HL-60 (cell line): Measurements from ENCODE around the gene CARD18.

Experiments
- GABPA ChIP-seq: IDR thresholded peaks from 2 replicates; pipeline ENCODE4 v1.6.1; 2012; ENCODE audit warnings: low read depth
- POLR2AphosphoS5 ChIP-seq: IDR thresholded peaks from 2 replicates; pipeline ENCODE4 v1.6.1; 2012; ENCODE audit warnings: low read depth
- TF ChIP-seq, protein P1 (sequence below): IDR thresholded peaks from one replicate; pipeline ENCODE4 v1.5.1; 2011; ENCODE audit warnings: low read length, control low read depth, inconsistent platforms; ENCODE audit not compliant: insufficient read depth

- TF ChIP-seq, protein P1, sequence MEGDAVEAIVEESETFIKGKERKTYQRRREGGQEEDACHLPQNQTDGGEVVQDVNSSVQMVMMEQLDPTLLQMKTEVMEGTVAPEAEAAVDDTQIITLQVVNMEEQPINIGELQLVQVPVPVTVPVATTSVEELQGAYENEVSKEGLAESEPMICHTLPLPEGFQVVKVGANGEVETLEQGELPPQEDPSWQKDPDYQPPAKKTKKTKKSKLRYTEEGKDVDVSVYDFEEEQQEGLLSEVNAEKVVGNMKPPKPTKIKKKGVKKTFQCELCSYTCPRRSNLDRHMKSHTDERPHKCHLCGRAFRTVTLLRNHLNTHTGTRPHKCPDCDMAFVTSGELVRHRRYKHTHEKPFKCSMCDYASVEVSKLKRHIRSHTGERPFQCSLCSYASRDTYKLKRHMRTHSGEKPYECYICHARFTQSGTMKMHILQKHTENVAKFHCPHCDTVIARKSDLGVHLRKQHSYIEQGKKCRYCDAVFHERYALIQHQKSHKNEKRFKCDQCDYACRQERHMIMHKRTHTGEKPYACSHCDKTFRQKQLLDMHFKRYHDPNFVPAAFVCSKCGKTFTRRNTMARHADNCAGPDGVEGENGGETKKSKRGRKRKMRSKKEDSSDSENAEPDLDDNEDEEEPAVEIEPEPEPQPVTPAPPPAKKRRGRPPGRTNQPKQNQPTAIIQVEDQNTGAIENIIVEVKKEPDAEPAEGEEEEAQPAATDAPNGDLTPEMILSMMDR = no peak
- no peak for TF ChIP-seq POLR2AphosphoS5
- no peak for TF ChIP-seq GABPA
These were observed 2.3 kb downstream of the CARD18 start for GRCh38 chr11:105137286-105137685.
